IMR-90 (cell line): Measurements from ENCODE around the gene ARHGEF4. TPM values are rescaled to one million over a fixed set of nuclear protein-coding genes. Genes with fewer than 3 reads are reported as not detected.

Experiments
- ATAC-seq: fragments of 200-7000 bp; cut with Tn5 transposase; 2 replicates; pipeline ENCODE4 v1.9.1; 2020; ENCODE audit warnings: low read depth, mild to moderate bottlenecking, moderate library complexity
- BruUV-seq: library from RNA; stranded (reverse); fragments of 400-500 nt; replicated peaks from 2 replicates; lab custom pipeline; 2021; lab: Mats Ljungman, UMichigan
- CTCF ChIA-PET: fragments of 300-600 bp; formaldehyde crosslinking; extraction: SDS; loops from one replicate; lab custom pipeline; 2021; ENCODE audit warnings: antibody characterized with exemption; lab: Yijun Ruan, JAX
- POLR2A ChIA-PET: fragments of 300-600 bp; sonication (Branson Sonifier 250); formaldehyde crosslinking; loops from one replicate; lab custom pipeline; 2022; ENCODE audit warnings: antibody characterized with exemption; ENCODE audit not compliant: unreplicated experiment; lab: Charles Lee
- DNase-seq: peaks from one replicate; pipeline ENCODE4 v3.0.0; 2013
- H2AFZ ChIP-seq: replicated peaks from 2 replicates; pipeline ENCODE3; 2013; ENCODE audit warnings: low read length, mild to moderate bottlenecking; ENCODE audit not compliant: poor library complexity
- H2AK5ac ChIP-seq: 2 replicates; pipeline ENCODE4 v1.6.1; 2013; ENCODE audit warnings: low read depth, low read length, inconsistent platforms
- H2AK9ac ChIP-seq: replicated peaks from 2 replicates; pipeline ENCODE3; 2013; ENCODE audit warnings: mild to moderate bottlenecking, low read depth, low read length, moderate library complexity; ENCODE audit not compliant: poor library complexity
- H2BK120ac ChIP-seq: 2 replicates; pipeline ENCODE4 v1.6.1; 2013; ENCODE audit warnings: low read depth, low read length, inconsistent platforms
- H2BK15ac ChIP-seq: 3 replicates; pipeline ENCODE4 v1.6.1; 2013; ENCODE audit warnings: low read depth, low read length, inconsistent platforms
- H2BK20ac ChIP-seq: 2 replicates; pipeline ENCODE4 v1.6.1; 2013; ENCODE audit warnings: low read depth, mild to moderate bottlenecking, inconsistent platforms, low read length, moderate library complexity
- H2BK5ac ChIP-seq: 2 replicates; pipeline ENCODE4 v1.6.1; 2013; ENCODE audit warnings: mild to moderate bottlenecking, low read depth, low read length, inconsistent platforms; ENCODE audit not compliant: poor library complexity, severe bottlenecking
- H3K14ac ChIP-seq: replicated peaks from 2 replicates; pipeline ENCODE4 v1.6.1; 2013; ENCODE audit warnings: low read depth, low read length, inconsistent platforms
- H3K18ac ChIP-seq: 2 replicates; pipeline ENCODE4 v1.6.1; 2013; ENCODE audit warnings: low read depth, low read length, control low read depth
- H3K23ac ChIP-seq: 2 replicates; pipeline ENCODE4 v1.6.1; 2013; ENCODE audit warnings: low read depth, low read length, inconsistent platforms
- H3K27ac ChIP-seq: 2 replicates; pipeline ENCODE4 v1.5.1; 2013; ENCODE audit warnings: mild to moderate bottlenecking, control low read depth, low read length; ENCODE audit not compliant: insufficient read depth
- H3K27me3 ChIP-seq: 2 replicates; pipeline ENCODE4 v1.6.1; 2013; ENCODE audit warnings: low read length; ENCODE audit not compliant: control insufficient read depth, insufficient read depth
- H3K36me3 ChIP-seq: 2 replicates; pipeline ENCODE4 v1.6.1; 2013; ENCODE audit warnings: low read length, mixed read lengths; ENCODE audit not compliant: control insufficient read depth, insufficient read depth
- H3K4ac ChIP-seq: 2 replicates; pipeline ENCODE4 v1.6.1; 2013; ENCODE audit warnings: low read depth, low read length, inconsistent platforms
- H3K4me1 ChIP-seq: 2 replicates; pipeline ENCODE4 v1.6.1; 2013; ENCODE audit warnings: low read length, mixed read lengths; ENCODE audit not compliant: control insufficient read depth, insufficient read depth
- H3K4me2 ChIP-seq: 2 replicates; pipeline ENCODE4 v1.6.1; 2013; ENCODE audit warnings: low read depth, mild to moderate bottlenecking, control low read depth, low read length, moderate library complexity
- H3K4me3 ChIP-seq: 2 replicates; pipeline ENCODE4 v1.5.1; 2013; ENCODE audit warnings: low read depth, mild to moderate bottlenecking, control low read depth, low read length, moderate library complexity; ENCODE audit not compliant: insufficient read depth
- H3K56ac ChIP-seq: 2 replicates; pipeline ENCODE4 v1.6.1; 2013; ENCODE audit warnings: low read length, inconsistent platforms; ENCODE audit not compliant: insufficient read depth; ENCODE audit errors: extremely low read depth
- H3K79me1 ChIP-seq, 2 experiments: 2 replicates each; pipeline ENCODE4 v1.6.1; 2013; ENCODE audit warnings: low read length in 2 of 2, inconsistent platforms in 1 of 2, low read depth in 1 of 2
- H3K9ac ChIP-seq: 2 replicates; pipeline ENCODE4 v1.6.1; 2013; ENCODE audit warnings: low read depth, low read length, control low read depth
- H3K9me1 ChIP-seq: 2 replicates; pipeline ENCODE4 v1.6.1; 2013; ENCODE audit warnings: low read length, inconsistent platforms; ENCODE audit not compliant: insufficient read depth
- H3K9me3 ChIP-seq: 2 replicates; pipeline ENCODE4 v1.6.1; 2013; ENCODE audit warnings: low read length; ENCODE audit not compliant: control insufficient read depth, insufficient read depth
- H4K20me1 ChIP-seq: 2 replicates; pipeline ENCODE4 v1.6.1; 2013; ENCODE audit warnings: low read length, inconsistent platforms; ENCODE audit not compliant: insufficient read depth
- H4K5ac ChIP-seq: 2 replicates; pipeline ENCODE4 v1.6.1; 2013; ENCODE audit warnings: mild to moderate bottlenecking, low read depth, low read length, control low read depth
- H4K8ac ChIP-seq, 2 experiments: 2 replicates each; pipeline ENCODE4 v1.6.1; 2013; ENCODE audit warnings: low read depth in 2 of 2, low read length in 2 of 2, control low read depth in 1 of 2, inconsistent platforms in 1 of 2
- H4K91ac ChIP-seq: 2 replicates; pipeline ENCODE4 v1.6.1; 2013; ENCODE audit warnings: low read depth, low read length, inconsistent platforms; ENCODE audit not compliant: insufficient read depth
- CEBPB ChIP-seq: IDR thresholded peaks from 2 replicates; pipeline ENCODE4 v1.6.1; 2012; ENCODE audit warnings: low read depth, low read length, improper control_type of control experiment
- CTCF ChIP-seq: conservative IDR thresholded peaks from 2 replicates; pipeline ENCODE4 v1.5.1; 2012; ENCODE audit warnings: mild to moderate bottlenecking, low read depth, low read length, improper control_type of control experiment
- ELK1 ChIP-seq: fragments of 150-350 bp; IDR thresholded peaks from 2 replicates; pipeline ENCODE4 v1.6.1; 2016; ENCODE audit warnings: low read depth, mild to moderate bottlenecking, low read length, moderate library complexity, borderline replicate concordance
- MAFK ChIP-seq: IDR thresholded peaks from 2 replicates; pipeline ENCODE4 v1.6.1; 2012; ENCODE audit warnings: low read depth, low read length, improper control_type of control experiment
- MAZ ChIP-seq: IDR thresholded peaks from 2 replicates; pipeline ENCODE4 v1.6.1; 2012; ENCODE audit warnings: low read depth, mild to moderate bottlenecking, low read length, improper control_type of control experiment, moderate library complexity, borderline replicate concordance
- NFE2L2 ChIP-seq: fragments of 150-350 bp; IDR thresholded peaks from 2 replicates; pipeline ENCODE4 v1.6.1; 2016; ENCODE audit warnings: low read depth, mild to moderate bottlenecking, low read length
- POLR2A ChIP-seq: IDR thresholded peaks from 2 replicates; pipeline ENCODE4 v1.6.1; 2012; ENCODE audit warnings: mild to moderate bottlenecking, low read depth, low read length
- RCOR1 ChIP-seq: IDR thresholded peaks from 2 replicates; pipeline ENCODE4 v1.6.1; 2012; ENCODE audit warnings: mild to moderate bottlenecking, low read length, improper control_type of control experiment; ENCODE audit not compliant: insufficient replicate concordance
- RFX5 ChIP-seq: IDR thresholded peaks from 2 replicates; pipeline ENCODE4 v1.8.0; 2012; ENCODE audit warnings: low read depth, mild to moderate bottlenecking, low read length, moderate library complexity
- SMC3 ChIP-seq: fragments of 150-350 bp; IDR thresholded peaks from 2 replicates; pipeline ENCODE4 v1.6.1; 2016; ENCODE audit warnings: low read depth, mild to moderate bottlenecking, antibody characterized with exemption, low read length, moderate library complexity
- USF2 ChIP-seq: fragments of 150-350 bp; IDR thresholded peaks from 2 replicates; pipeline ENCODE4 v1.6.1; 2017; ENCODE audit warnings: mild to moderate bottlenecking, antibody characterized with exemption, low read length, low read depth
- whole genome bisulfite sequencing, 2 experiments: methylation state at CpG; one replicate each; pipeline versions ENCODE4 v1.1.5 to v1.1.7; 2013; ENCODE audit warnings: missing lambda C conversion rate in 2 of 2; ENCODE audit not compliant: insufficient read length in 1 of 2; ENCODE audit errors: extremely low coverage in 2 of 2; 5-methylcytosine and 5-hydroxymethylcytosine counted together
- dilution Hi-C: fragments of 300-500 bp; cut with HindIII; formaldehyde crosslinking; loops from one replicate; pipeline ENCODE4 v1.14.3; 2018; ENCODE audit warnings: low sequenced_read_pairs; ENCODE audit not compliant: unreplicated experiment
- in situ Hi-C: fragments of 300-500 bp; cut with MboI; formaldehyde crosslinking; loops from 3 replicates; pipeline ENCODE4 v1.14.3; 2019; ENCODE audit warnings: low sequenced_read_pairs, inconsistent platforms, mixed read lengths
- intact Hi-C: fragments of 100-400 bp; cut with micrococcal nuclease; formaldehyde crosslinking; loops from 2 replicates; pipeline ENCODE4 v1.10.0; 2022
- polyA plus RNA-seq, 3 experiments: library from polyadenylated mRNA; depleted of rRNA; stranded (reverse); fragments of >200 nt; gene quantifications; 2 replicates each; pipeline ENCODE4 v1.2.3, GENCODE V29; 2012; ENCODE audit warnings: low replicate concordance in 1 of 3
- total RNA-seq: library from RNA; depleted of rRNA; stranded (reverse); fragments of >200 nt; gene quantifications from 2 replicates; pipeline ENCODE4 v1.2.3, GENCODE V29; 2012

ARHGEF4 gene
- total and polyA plus RNA-seq, 2 of the 4 experiments (the other 2 are of a cell fraction), result 2.7 to 5.0 TPM

GRCh38 chr2:130869441-130870160, 32.9 kb downstream of the ARHGEF4 start:
- Histone ChIP-seq H3K4me2 (no peak overlapping the region), H3K27me3 (peaks cover 3% of the 10 kb centered on the region; the same call in 1 of the 2 replicates), H3K79me1 (no peaks in the 10 kb centered on the region), H3K4ac (no peak overlapping the region), H3K23ac (no peak overlapping the region), H3K18ac (no peak overlapping the region), H3K9ac (no peak overlapping the region), H3K4me3 (no peak overlapping the region), H3K56ac (no peak overlapping the region), H4K91ac (no peak overlapping the region), H2AK9ac (no peak overlapping the region), H3K36me3 (no peaks in the 10 kb centered on the region), H2BK20ac (no peak overlapping the region), H3K27ac (no peak overlapping the region), H2AK5ac (no peak overlapping the region), H3K4me1 (no peaks in the 10 kb centered on the region; the same call in 1 of the 2 replicates), H2BK120ac (no peak overlapping the region), H4K20me1 (no peaks in the 10 kb centered on the region), H3K14ac (no peak overlapping the region), H2BK5ac (no peak overlapping the region), H4K8ac (no peak overlapping the region), H3K9me3 (no peaks in the 10 kb centered on the region), H2BK15ac (no peak overlapping the region), H3K9me1 (no peaks in the 10 kb centered on the region), H2AFZ (no peak overlapping the region), H4K5ac (no peak overlapping the region)
- 70% methylated on average over 12 of the region's 18 CpGs; no CpG with 5 or more reads in 1 of the 2 experiments for WGBS, 2 experiments
- ATAC-seq (no peak), DNase-seq (no peak)
- dilution Hi-C loops, result no loop called here
- ChIA-PET CTCF (interaction anchor here (1.2 to 1.3 kb wide), 2 partner anchors 13 to 72 kb away, joined by 3 to 4 read pairs; no protein-coding TSS in a partner anchor), POLR2A (no interaction called here)
- no TSS peak for BruUV-seq
- intact Hi-C loops, result no loop called here
- in situ Hi-C loops, result loop anchor here (5.0 kb wide), 1 partner anchor 67 kb away; no protein-coding TSS in a partner anchor
- no peak for TF ChIP-seq ELK1
- TF ChIP-seq RFX5, result no peak
- no peak for TF ChIP-seq POLR2A
- no peak for TF ChIP-seq CEBPB
- no peak for TF ChIP-seq MAFK
- no peak for TF ChIP-seq CTCF
- no peak for TF ChIP-seq NFE2L2
- no peak for TF ChIP-seq USF2
- no peak for TF ChIP-seq MAZ
- no peak for TF ChIP-seq RCOR1
- no peak for TF ChIP-seq SMC3
